Measurements from ENCODE around the gene LIPC. TPM values are rescaled to one million over a fixed set of nuclear protein-coding genes. Genes with fewer than 3 reads are reported as not detected.

The LIPC gene
- total RNA-seq, 1 donor from 2014 or later, result not detected

DNA sequence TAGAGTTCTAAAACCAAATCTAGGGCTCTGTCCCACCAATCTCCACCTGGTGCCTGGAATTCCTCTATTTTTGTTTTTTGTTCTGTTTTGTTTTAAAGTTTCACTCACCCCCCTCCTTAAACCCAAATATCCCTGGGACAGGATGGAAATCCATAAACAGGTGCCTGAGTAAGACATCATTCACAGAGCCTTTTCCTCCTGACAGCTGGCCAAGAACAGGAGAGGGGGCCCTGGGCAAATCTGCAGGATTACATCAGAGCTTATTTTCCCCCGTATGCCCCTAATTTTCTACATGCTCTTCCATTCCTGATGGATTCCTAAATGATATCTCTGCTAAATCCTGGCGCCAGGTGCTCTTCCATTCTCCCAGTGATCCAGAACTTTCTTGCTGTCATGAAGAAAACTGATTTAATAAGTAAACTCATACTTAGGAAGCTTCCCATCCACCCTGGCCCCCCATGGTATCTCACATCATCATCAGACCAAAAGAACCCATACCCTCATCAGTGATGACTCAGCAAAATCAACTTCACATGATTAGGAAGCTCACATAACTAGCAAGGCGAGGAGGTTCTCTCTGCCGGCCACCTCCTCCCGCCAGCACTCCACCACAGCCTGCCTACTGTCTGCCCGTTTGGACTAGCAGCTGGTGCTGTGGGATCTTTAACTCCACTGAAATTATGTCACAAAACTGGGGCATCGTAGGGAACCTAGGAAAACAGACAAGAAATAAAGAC lies 61.0 kb downstream of the LIPC start:
- H3K36me3 ChIP-seq, result no peaks in the 10 kb centered on the region
- TF ChIP-seq POLR2A (IDR thresholded peaks at IDR 0.05), result no peak
- no peak for TF ChIP-seq POLR2AphosphoS5 (IDR thresholded peaks at IDR 0.05; ENCODE audit: insufficient read depth in 1 of 2, low read depth in 1 of 2)
- TF ChIP-seq, protein P1, sequence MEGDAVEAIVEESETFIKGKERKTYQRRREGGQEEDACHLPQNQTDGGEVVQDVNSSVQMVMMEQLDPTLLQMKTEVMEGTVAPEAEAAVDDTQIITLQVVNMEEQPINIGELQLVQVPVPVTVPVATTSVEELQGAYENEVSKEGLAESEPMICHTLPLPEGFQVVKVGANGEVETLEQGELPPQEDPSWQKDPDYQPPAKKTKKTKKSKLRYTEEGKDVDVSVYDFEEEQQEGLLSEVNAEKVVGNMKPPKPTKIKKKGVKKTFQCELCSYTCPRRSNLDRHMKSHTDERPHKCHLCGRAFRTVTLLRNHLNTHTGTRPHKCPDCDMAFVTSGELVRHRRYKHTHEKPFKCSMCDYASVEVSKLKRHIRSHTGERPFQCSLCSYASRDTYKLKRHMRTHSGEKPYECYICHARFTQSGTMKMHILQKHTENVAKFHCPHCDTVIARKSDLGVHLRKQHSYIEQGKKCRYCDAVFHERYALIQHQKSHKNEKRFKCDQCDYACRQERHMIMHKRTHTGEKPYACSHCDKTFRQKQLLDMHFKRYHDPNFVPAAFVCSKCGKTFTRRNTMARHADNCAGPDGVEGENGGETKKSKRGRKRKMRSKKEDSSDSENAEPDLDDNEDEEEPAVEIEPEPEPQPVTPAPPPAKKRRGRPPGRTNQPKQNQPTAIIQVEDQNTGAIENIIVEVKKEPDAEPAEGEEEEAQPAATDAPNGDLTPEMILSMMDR (IDR thresholded peaks at IDR 0.05), result no peak
- H3K27ac ChIP-seq, result no peak overlapping the region
- DNase-seq (ENCODE audit: extremely low spot score in 2 of 2), result no peak
- no peaks in the 10 kb centered on the region for H3K9me3 ChIP-seq
- H3K4me1 ChIP-seq, result peaks cover under 1% of the 10 kb centered on the region
- no peaks in the 10 kb centered on the region for H3K27me3 ChIP-seq
- no peak overlapping the region for H3K4me3 ChIP-seq
- intact Hi-C loops (cut with DNase I), result no loop called here

DNA sequence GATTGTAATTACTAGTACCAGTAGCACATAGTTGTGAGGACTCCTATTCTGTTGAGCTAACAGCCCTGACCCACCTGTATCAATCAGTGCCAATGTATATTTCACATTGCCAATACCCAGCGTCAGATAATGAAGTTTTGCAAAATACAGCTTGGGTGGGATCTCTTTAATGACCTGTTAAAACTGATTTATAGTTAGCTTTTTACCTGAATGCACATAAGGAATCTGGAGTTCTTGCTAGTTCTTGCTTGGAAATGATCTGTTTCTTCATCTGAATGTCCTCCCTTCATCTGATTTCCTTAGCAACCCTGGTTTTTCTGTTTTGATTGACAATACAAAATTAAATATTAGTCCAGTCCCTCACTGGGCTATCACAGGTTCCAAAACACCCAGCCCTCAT lies 62.8 kb downstream of the LIPC start:
- intact Hi-C loops (cut with DNase I), result no loop called here
- no peak for TF ChIP-seq POLR2A (IDR thresholded peaks at IDR 0.05)
- TF ChIP-seq POLR2AphosphoS5 (IDR thresholded peaks at IDR 0.05; ENCODE audit: insufficient read depth in 1 of 2, low read depth in 1 of 2), result no peak
- TF ChIP-seq, protein P1 (IDR thresholded peaks at IDR 0.05), result no peak
- no peak overlapping the region for H3K27ac ChIP-seq
- no peak for DNase-seq (ENCODE audit: extremely low spot score in 2 of 2)
- H3K9me3 ChIP-seq, result no peaks in the 10 kb centered on the region
- no peak overlapping the region for H3K4me3 ChIP-seq
- H3K4me1 ChIP-seq, result peaks cover 15% of the 10 kb centered on the region
- H3K36me3 ChIP-seq, result no peaks in the 10 kb centered on the region
- H3K27me3 ChIP-seq, result no peaks in the 10 kb centered on the region

DNA sequence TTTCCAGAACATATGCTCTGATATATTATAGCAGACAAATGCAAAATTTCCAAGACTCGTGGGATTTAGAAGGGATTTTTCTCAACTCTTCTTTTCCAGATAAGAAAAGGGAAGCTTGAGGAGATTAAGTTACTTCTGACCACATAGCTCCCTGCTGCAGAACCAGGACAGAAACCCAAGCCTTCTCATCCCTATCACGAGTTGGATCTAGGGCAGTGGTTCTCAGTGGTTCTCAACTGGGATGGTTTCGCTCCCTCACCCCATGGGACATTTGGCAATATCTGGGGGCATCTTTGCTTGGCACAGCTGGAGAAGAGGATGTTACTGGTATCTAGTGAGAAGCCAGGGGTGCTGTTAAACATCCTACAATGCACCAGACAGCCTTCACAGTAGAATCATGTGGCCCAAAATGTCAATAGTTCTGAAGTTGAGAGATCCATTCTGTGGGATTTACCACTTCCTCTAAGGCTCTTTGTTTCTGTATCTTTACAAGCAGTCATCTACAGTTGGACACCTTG lies 64.2 kb downstream of the LIPC start:
- no peak for DNase-seq (ENCODE audit: extremely low spot score in 2 of 2)
- peaks cover 20% of the 10 kb centered on the region for H3K4me1 ChIP-seq
- no peaks in the 10 kb centered on the region for H3K9me3 ChIP-seq
- TF ChIP-seq, protein P1 (IDR thresholded peaks at IDR 0.05), result no peak
- TF ChIP-seq POLR2A (IDR thresholded peaks at IDR 0.05) (no peak), POLR2AphosphoS5 (IDR thresholded peaks at IDR 0.05; ENCODE audit: insufficient read depth in 1 of 2, low read depth in 1 of 2) (no peak)
- H3K27me3 ChIP-seq, result no peaks in the 10 kb centered on the region
- H3K4me3 ChIP-seq, result no peak overlapping the region
- no peak overlapping the region for H3K27ac ChIP-seq
- intact Hi-C loops (cut with DNase I), result no loop called here
- H3K36me3 ChIP-seq, result no peaks in the 10 kb centered on the region

- intact Hi-C loops (cut with DNase I), result no loop called here
- Histone ChIP-seq H3K36me3 (no peaks in the 10 kb centered on the region), H3K4me3 (no peak overlapping the region), H3K9me3 (no peaks in the 10 kb centered on the region), H3K27me3 (no peaks in the 10 kb centered on the region), H3K27ac (no peak overlapping the region), H3K4me1 (peaks cover 20% of the 10 kb centered on the region)
- TF ChIP-seq, protein P1 (IDR thresholded peaks at IDR 0.05), result no peak
- TF ChIP-seq POLR2A (IDR thresholded peaks at IDR 0.05), result no peak
- DNase-seq (ENCODE audit: extremely low spot score in 2 of 2), result no peak
Observed at GRCh38 chr15:58497046-58497785, 65.4 kb downstream of the LIPC start.
